GM10266 (cell line): ENCODE results near the gene ZNF236.

Experiments used
- DNase-seq: peaks from one replicate; pipeline ENCODE4 v3.0.0; 2012; ENCODE audit errors: extremely low spot score
- CTCF ChIP-seq: IDR thresholded peaks from 2 replicates; pipeline ENCODE4 v1.5.1; 2012; ENCODE audit warnings: mild to moderate bottlenecking, low read depth; ENCODE audit not compliant: control insufficient read depth, insufficient read depth; ENCODE audit errors: missing control alignments

Gene ZNF236

GRCh38 chr18:76835380-76835779, 13.0 kb downstream of the ZNF236 start:
- no peak for DNase-seq
- no peak for TF ChIP-seq CTCF

DNA sequence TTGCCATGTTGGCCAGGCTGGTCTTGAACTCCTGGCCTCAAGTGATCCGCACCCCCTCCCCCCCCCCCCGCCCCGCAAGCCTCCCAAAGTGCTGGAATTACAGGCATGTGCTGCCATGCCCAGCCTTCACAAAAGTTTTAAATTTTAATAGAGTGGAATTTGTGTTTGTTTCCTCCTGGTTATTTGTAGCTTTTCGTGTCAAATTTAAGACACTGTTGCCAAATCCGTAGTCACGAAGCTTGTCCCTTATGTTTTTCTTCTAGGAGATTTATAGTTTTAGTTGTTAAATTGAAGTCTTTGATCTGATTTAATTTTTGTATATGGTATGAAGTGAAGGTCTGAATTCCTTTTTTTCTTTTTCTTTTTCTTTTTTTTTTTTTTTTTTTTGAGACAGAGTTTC, 14.7 kb downstream of the ZNF236 start:
- DNase-seq, result no peak
- no peak for TF ChIP-seq CTCF

- TF ChIP-seq CTCF, result no peak
- DNase-seq, result no peak
Measured at GRCh38 chr18:76838182-76838581, 15.8 kb downstream of the ZNF236 start.

DNA sequence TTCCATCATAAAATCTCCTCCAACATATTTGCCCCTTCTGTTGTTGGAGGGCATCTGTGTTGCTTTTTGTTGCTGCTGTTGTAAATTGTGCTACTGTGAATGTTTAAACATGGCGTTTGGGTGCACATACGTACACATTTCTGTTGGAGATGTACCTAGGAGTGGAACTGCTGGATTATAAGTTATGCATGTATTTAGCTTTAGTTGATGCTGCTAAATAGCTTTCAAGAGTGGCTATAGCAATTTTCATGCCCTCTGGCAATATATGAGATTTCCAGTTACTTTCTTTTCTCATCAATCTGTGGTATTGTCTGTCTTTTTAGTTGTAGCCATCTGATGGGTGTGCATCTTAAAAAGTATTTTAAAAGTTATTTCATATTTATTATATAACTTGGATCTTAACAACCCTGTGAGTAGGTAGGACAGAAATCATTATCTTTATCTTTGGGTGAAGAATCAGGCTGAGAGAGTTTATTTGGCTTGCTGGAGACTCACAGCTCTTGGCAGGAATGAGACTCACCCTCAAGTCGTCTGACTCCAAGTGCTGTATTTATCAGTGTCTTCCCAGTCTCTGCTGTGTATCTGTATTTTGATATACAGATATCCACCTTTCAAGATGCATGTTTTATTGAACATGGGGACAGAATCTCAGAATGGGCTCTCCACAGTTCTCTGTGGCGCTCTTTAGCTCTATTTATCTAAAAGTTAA, 16.9 kb downstream of the ZNF236 start:
- DNase-seq, result no peak
- no peak for TF ChIP-seq CTCF

GRCh38 chr18:76842837-76843530, 20.6 kb downstream of the ZNF236 start:
- TF ChIP-seq CTCF, result no peak

DNA sequence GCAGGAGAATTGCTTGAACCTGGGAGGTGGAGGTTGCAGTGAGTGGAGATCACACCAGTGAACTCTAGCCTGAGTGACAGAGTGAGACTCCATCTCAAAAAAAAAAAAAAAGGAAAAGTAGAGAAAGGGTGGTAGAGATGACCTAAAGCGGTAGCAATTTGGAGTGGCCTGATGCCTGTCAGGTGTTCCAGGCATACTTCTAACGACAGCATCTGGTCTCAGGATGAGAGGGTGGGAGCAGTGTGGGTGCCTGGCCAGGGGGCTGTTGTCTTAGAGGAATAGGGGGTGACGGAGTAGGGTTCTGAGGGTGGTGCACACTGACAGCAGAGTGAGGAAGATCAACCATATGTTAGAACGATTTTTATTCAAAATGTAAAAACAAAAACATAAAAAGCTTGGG, 21.8 kb downstream of the ZNF236 start:
- TF ChIP-seq CTCF, result no peak
- DNase-seq, result no peak

More at GRCh38 chr18:76842837-76843530, 20.6 kb downstream of the ZNF236 start:
- DNase-seq, result no peak

- DNase-seq, result no peak
- no peak for TF ChIP-seq CTCF
Measured at GRCh38 chr18:76844742-76845477, 22.6 kb downstream of the ZNF236 start.
